Ecto neural progenitor cell (in vitro differentiated cells): ENCODE results near the gene C1orf232.
A peak's percentile ranks its signal among the peaks of the same experiment; 100 is the strongest.

ENCODE experiments used
- DNase-seq: peaks from one replicate; pipeline ENCODE4 v3.0.0-alpha.2; 2018; ENCODE audit warnings: low spot score

The C1orf232 gene

GRCh38 chr1:26177182-26177684 lies 8.5 kb upstream of the C1orf232 start, which contains the start of gene CNKSR1:
TSS of gene CNKSR1 (plus strand) at chr1:26177491. CDS start at chr1:26177548, 57 bp downstream.
- peak; percentile 79 for DNase-seq

DNA sequence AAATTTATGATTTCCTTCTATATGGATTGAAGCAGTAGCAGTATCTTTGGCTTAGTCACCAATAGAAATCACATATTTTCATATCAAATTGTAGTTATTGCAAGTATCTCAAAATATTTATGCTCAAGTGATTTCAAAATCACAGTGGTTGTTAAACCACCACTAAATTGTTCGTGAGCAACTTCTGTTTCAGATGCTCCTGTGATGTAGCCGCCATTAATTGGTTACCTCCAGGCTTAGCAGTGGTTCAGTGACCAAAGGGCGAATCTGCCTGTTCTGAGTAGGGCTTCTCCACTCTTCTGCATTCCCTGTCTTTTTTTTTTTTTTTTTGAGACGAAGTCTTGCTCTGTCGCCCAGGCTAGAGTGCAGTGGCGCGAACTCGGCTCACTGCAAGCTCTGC lies 6.6 kb upstream of the C1orf232 start:
- no peak for DNase-seq

- DNase-seq = peak; percentile 65
Measured at GRCh38 chr1:26171084-26172072, 2.6 kb upstream of the C1orf232 start, which contains the start of gene ZNF593OS. TSS of gene ZNF593OS (minus strand) at chr1:26171832. CDS start at chr1:26171661, 171 bp downstream.

GRCh38 chr1:26170472-26170821 lies 1.7 kb upstream of the C1orf232 start:
- no peak for DNase-seq

DNA sequence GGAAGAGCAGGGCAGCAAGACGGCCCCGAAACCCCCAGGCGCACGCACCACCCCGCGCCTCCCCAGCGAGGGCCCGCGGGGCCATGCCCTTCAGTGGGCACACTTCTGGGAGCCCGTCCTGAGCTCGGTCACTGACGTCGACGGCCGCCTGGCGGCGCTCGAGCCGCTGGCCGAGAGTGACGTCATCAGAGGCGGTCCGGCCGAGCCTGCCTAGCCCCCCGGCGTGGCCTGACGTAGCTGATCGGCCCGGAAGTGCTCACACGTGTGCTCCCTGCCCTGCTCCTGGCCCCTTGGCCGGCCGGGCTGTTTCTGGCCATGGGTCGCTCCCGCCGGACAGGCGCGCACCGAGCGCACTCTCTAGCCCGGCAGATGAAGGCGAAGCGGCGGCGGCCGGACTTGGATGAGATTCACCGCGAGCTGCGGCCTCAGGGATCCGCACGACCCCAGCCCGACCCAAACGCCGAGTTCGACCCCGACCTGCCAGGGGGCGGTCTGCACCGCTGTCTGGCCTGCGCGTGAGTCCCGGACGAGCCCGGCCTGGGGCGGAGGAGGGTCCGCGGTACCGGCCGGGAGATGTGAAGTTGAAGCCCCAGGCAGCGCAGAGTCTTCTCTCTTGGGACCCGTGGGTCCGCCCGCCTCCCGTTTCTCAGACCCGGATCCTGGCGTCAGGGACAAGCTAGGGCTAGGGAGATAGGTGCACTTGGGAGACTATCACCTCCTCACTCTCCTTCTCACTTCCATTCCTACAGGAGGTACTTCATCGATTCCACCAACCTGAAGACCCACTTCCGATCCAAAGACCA lies 1.1 kb upstream of the C1orf232 start, which contains the start of gene ZNF593:
TSS of gene ZNF593 (plus strand) at position 240 of the 803 bp plus-strand sequence. CDS start at position 316, 76 bp downstream.
- DNase-seq = peak; percentile 95

GRCh38 chr1:26169198-26169554 lies 413 bp upstream of the C1orf232 start:
- DNase-seq = no peak

DNA sequence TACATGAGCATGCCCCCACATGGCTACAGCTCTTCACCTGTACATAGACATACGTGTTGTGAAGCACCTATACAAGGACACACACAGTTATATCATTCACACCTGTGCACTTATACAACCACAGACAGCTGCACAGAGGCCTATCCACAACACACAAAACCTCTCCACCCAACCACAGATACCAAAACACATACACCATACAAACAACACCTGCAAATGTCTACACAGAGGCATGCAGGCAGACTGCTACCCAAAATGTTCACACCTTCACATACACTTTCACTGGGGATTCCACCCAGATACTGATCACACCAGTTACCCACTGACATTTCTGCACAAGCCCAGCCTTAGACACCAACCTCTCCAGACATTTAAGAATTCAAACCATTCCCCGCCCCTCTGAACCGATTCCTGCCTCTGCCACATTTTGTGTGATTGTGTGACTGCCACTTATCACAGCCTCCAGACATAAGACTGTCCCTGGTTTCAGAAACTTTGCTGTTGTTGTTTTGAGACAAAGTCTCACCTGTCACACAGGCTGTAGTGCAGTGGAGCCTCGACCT lies 2.0 kb downstream of the C1orf232 start:
- DNase-seq = no peak

GRCh38 chr1:26164861-26165842 lies 3.6 kb downstream of the C1orf232 start:
- DNase-seq = no peak

GRCh38 chr1:26164036-26164860 lies 4.5 kb downstream of the C1orf232 start:
- peak; percentile 95 for DNase-seq

- DNase-seq = no peak
Measured at GRCh38 chr1:26163684-26164035, 5.1 kb downstream of the C1orf232 start.

GRCh38 chr1:26162220-26162709 lies 6.5 kb downstream of the C1orf232 start:
- DNase-seq = no peak

DNA sequence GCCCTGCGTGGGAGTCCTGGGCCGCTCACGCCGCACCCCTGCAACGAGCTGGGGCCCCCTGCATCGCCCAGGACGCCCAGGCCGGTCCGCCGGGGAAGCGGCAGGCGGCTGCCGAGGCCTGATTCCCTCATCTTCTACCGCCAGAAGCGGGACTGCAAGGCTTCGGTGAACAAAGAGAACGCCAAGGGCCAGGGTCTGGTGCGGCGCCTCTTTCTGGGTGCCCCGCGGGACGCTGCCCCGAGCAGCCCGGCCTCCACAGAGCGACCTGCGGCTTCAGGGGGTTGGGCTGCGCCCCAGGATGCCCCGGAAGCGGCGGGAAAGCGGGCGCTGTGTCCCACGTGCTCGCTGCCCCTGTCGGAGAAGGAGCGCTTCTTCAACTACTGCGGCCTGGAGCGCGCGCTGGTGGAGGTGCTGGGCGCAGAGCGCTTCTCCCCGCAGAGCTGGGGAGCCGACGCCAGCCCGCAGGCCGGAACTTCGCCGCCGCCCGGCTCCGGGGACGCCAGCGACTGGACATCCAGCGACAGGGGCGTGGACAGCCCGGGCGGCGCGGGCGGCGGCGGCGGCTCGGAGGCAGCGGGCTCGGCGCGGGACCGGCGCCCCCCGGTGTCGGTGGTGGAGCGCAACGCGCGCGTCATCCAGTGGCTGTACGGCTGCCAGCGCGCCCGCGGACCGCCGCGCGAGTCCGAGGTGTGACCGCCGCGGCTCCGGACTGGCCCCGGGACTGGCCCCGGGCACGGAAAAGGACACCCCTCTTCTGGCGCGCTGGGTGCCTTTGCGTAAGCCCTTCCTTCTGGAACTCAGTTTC lies 7.1 kb downstream of the C1orf232 start:
- DNase-seq = peak; percentile 83

DNA sequence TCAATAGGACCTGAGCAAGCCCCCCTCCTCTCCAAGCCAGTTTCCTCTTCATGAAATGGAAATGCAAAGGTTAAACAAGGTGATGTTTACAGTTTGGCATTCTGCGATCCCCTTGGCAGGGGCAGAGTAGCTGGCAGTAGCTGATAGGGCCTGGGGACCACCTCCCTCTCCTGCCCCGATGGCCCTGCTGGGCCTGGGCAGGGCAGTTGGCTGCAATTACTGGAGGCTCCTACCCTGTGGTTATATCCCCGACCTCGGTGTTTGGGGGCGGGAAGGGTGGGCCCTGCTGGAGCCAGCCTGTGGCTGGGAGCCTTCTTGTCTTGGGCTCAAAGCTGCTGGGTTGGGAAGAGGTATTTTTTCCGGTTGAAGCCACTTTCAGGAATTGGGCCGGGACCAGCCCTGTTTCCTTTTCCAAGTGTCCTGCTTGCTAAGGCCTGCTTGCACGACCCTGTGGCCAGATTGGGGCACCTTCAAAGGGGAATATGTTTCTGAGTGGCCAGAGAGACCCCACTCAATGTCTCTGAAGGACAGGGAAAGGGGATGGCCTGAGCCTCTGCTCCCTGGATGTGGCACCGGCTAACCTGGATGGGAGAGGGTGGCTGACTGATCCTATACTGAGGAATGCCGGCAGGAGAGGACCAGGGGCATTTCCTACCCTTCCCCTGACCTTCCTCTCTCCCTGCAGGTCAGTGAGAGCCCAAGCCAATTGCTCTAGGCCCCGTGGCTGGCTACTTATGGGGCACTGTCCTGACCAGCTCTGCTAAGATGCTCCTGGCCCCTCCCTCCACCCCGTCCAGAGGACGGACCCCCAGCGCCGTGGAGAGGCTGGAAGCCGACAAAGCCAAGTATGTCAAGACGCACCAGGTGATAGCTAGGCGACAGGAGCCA lies 8.0 kb downstream of the C1orf232 start:
- no peak for DNase-seq

GRCh38 chr1:26159743-26160039 lies 9.1 kb downstream of the C1orf232 start:
- DNase-seq = no peak

- DNase-seq = no peak
Measured at GRCh38 chr1:26158908-26159742, 9.6 kb downstream of the C1orf232 start, which contains the start of gene FAM110D. TSS of gene FAM110D (plus strand) at chr1:26159079. CDS start at chr1:26161292, 2,213 bp downstream.

DNA sequence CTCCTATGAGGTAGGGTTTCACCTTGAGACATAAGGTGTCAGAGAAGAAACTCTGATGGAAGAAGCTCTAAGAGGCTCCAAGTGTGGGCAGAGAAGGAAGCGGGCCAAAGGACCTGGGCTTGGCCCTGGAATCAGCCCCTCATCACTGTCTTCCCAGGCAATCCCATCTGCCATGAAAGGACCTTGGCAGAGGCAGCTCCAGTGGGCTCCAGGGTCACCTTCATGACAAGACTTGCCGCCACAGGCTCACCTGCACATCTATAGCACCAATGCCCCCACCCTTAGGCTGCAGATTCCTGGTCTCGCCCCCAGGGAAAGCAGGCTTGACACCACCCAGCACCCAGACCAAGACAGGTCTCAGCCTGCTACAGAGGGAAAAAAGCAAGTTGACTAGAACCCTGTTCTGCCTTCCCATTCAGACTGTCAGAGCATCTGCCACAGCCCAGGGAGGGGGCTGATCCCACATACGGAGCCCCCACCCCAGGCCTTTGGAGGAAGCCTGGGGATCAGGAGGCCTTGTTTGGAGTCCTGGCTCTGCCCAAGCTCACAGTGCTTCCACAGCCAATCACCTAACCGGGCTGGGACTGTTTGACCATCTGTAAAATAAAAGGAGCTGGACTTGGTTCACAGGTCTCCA lies 10.4 kb downstream of the C1orf232 start:
- DNase-seq = no peak
